ENCODE results near the gene UBP1.
"Not testable (repeated sequence)": the region's sequence is repeated elsewhere in the genome, so short reads cannot be mapped to it uniquely, and the experiment has no call there.

The UBP1 gene

GRCh38 chr3:33426630-33427317, 13.4 kb downstream of the UBP1 start:
- Histone ChIP-seq H3K27me3 (no peaks in the 10 kb centered on the region), H3K4me3 (no peak overlapping the region), H3K9ac (no peak overlapping the region), H3K4me2 (peak overlapping the region in 3 of 11 experiments; percentile 0 to 12 (median 7); a peak in 3 of 22 replicates), H3K36me3 (peaks cover 31 to 56% (median 40%) of the 10 kb centered on the region in 11 experiments), H4K20me1 (peaks cover 61 to 98% (median 78%) of the 10 kb centered on the region in 11 experiments), H3K9me3 (replicated peaks in 1 of 11) (peaks cover 0 to 4% (median 0%) of the 10 kb centered on the region in 11 experiments; a peak in 2 of 22 replicates), H3K4me1 (peaks cover 0 to 76% (median 35%) of the 10 kb centered on the region in 10 experiments; a peak in 16 of 20 replicates), H3K27ac (no peak overlapping the region)
- no peak for TF ChIP-seq Cebpa-rat (IDR thresholded peaks at IDR 0.05)

GRCh38 chr3:33426068-33426467, 14.1 kb downstream of the UBP1 start:
- no peak overlapping the region for H3K9ac ChIP-seq
- no peak overlapping the region for H3K4me3 ChIP-seq
- peak overlapping the region in 2 of 11 experiments; percentile 10 to 12; a peak in 2 of 22 replicates for H3K4me2 ChIP-seq
- peaks cover 54 to 98% (median 71%) of the 10 kb centered on the region in 11 experiments for H4K20me1 ChIP-seq
- peaks cover 0 to 71% (median 29%) of the 10 kb centered on the region in 10 experiments; a peak in 16 of 20 replicates for H3K4me1 ChIP-seq
- H3K9me3 ChIP-seq (replicated peaks in 1 of 11): peaks cover 0 to 10% (median 0%) of the 10 kb centered on the region in 11 experiments; a peak in 4 of 22 replicates
- no peaks in the 10 kb centered on the region for H3K27me3 ChIP-seq
- no peak for TF ChIP-seq Cebpa-rat (IDR thresholded peaks at IDR 0.05)
- H3K27ac ChIP-seq: no peak overlapping the region
- peaks cover 38 to 63% (median 47%) of the 10 kb centered on the region in 11 experiments for H3K36me3 ChIP-seq

GRCh38 chr3:33425453-33425852, 14.8 kb downstream of the UBP1 start:
- H3K27me3 ChIP-seq: no peaks in the 10 kb centered on the region
- H3K4me1 ChIP-seq: peaks cover 0 to 71% (median 29%) of the 10 kb centered on the region in 10 experiments; a peak in 17 of 20 replicates
- peaks cover 48 to 98% (median 65%) of the 10 kb centered on the region in 11 experiments for H4K20me1 ChIP-seq
- H3K27ac ChIP-seq: peak overlapping the region in 2 of 11 experiments; percentile 27 to 38; a peak in 3 of 22 replicates
- no peak for TF ChIP-seq Cebpa-rat (IDR thresholded peaks at IDR 0.05)
- H3K9ac ChIP-seq: no peak overlapping the region
- no peak overlapping the region for H3K4me3 ChIP-seq
- H3K4me2 ChIP-seq: peak overlapping the region in 6 of 11 experiments; percentile 36 to 71 (median 50); a peak in 11 of 22 replicates
- H3K36me3 ChIP-seq: peaks cover 45 to 69% (median 53%) of the 10 kb centered on the region in 11 experiments
- peaks cover 0 to 16% (median 0%) of the 10 kb centered on the region in 11 experiments; a peak in 4 of 22 replicates for H3K9me3 ChIP-seq (replicated peaks in 1 of 11)

DNA sequence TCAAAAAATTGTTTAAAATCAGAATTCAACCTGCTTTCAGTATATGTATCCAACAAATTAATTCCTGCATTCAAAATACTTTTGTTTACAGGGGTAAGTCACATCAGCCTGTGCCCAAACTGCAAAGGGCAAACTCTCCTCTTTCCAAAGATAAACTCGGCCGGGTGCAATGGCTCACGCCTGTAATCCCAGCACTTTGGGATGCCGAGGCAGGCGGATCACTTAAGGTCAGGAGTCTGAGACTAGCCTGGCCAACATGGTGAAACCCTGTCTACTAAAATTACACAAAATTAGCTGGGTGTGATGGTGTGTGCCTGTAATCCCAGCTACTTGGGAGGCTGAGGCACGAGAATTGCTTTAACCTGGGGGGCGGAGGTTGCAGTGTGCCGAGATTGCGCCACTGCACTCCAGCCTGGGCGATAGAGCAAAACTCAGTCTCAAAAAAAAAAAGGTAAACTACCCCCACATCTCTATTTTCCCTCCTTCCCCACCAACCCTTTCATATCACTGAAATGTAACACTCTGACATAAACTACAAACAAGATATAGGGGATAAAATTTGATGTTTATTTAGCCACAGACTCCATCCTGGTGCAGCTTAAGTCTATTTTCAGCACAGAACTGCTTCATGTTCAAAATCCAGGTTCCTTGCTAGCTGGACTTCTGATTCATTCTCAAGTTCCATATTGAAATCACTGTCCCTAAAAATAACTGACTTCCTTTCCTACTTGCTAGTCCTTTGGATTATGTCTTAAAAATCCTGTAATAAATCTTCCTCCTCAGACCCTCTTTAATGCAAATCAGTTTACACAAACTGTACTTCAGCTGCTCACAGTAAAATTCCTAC, 15.4 kb downstream of the UBP1 start:
- Histone ChIP-seq H3K4me2 (peak overlapping the region in 7 of 11 experiments; percentile 9 to 71 (median 44); a peak in 11 of 22 replicates), H3K9ac (0 out of 22 replicates have a peak overlapping the region, but pooled peaks of 1 of the 11 experiments have one; percentile 0), H3K4me1 (peaks cover 0 to 71% (median 34%) of the 10 kb centered on the region in 10 experiments; a peak in 16 of 20 replicates)

GRCh38 chr3:33420966-33421365, 19.2 kb downstream of the UBP1 start:
- Histone ChIP-seq H3K27me3 (no peaks in the 10 kb centered on the region), H3K27ac (peak overlapping the region in 6 of 11 experiments; percentile 26 to 64 (median 50); a peak in 8 of 22 replicates), H4K20me1 (peaks cover 5 to 80% (median 29%) of the 10 kb centered on the region in 11 experiments; a peak in 19 of 22 replicates)

More for the DNA sequence above, 15.4 kb downstream of the UBP1 start:
- H3K9me3 ChIP-seq (replicated peaks in 1 of 11): peaks cover 0 to 22% (median 0%) of the 10 kb centered on the region in 11 experiments; a peak in 4 of 22 replicates
- H4K20me1 ChIP-seq: peaks cover 42 to 98% (median 64%) of the 10 kb centered on the region in 11 experiments; a peak in 21 of 22 replicates
- H3K4me3 ChIP-seq: no peak overlapping the region
- TF ChIP-seq Cebpa-rat (IDR thresholded peaks at IDR 0.05): no peak
- H3K36me3 ChIP-seq: peaks cover 45 to 76% (median 59%) of the 10 kb centered on the region in 11 experiments
- no peaks in the 10 kb centered on the region for H3K27me3 ChIP-seq
- H3K27ac ChIP-seq: peak overlapping the region in 4 of 11 experiments; percentile 4 to 38 (median 16); a peak in 4 of 22 replicates

GRCh38 chr3:33419948-33420347, 20.3 kb downstream of the UBP1 start:
- Histone ChIP-seq H3K9ac (no peak overlapping the region), H3K27ac (peak overlapping the region in 9 of 11 experiments; percentile 18 to 64 (median 41); a peak in 14 of 22 replicates), H3K4me2 (peak overlapping the region in 7 of 11 experiments; percentile 40 to 74 (median 68); a peak in 14 of 22 replicates), H3K9me3 (replicated peaks in 1 of 11) (peaks cover 0 to 47% (median 0%) of the 10 kb centered on the region in 11 experiments; a peak in 5 of 22 replicates), H3K4me3 (peak overlapping the region in 1 of 10 experiments; percentile 8; a peak in 1 of 20 replicates), H3K27me3 (no peaks in the 10 kb centered on the region), H4K20me1 (peaks cover 0 to 78% (median 25%) of the 10 kb centered on the region in 11 experiments; a peak in 16 of 22 replicates), H3K4me1 (peaks cover 0 to 52% (median 35%) of the 10 kb centered on the region in 10 experiments; a peak in 17 of 20 replicates), H3K36me3 (peaks cover 80 to 99% (median 93%) of the 10 kb centered on the region in 11 experiments)
- no peak for TF ChIP-seq Cebpa-rat (IDR thresholded peaks at IDR 0.05)

More at GRCh38 chr3:33420966-33421365, 19.2 kb downstream of the UBP1 start:
- Histone ChIP-seq H3K9ac (no peak overlapping the region), H3K4me3 (no peak overlapping the region), H3K4me1 (peaks cover 0 to 57% (median 40%) of the 10 kb centered on the region in 10 experiments; a peak in 17 of 20 replicates), H3K9me3 (replicated peaks in 1 of 11) (peaks cover 0 to 47% (median 0%) of the 10 kb centered on the region in 11 experiments; a peak in 5 of 22 replicates), H3K4me2 (peak overlapping the region in 5 of 11 experiments; percentile 55 to 74 (median 69); a peak in 6 of 22 replicates), H3K36me3 (peaks cover 73 to 96% (median 89%) of the 10 kb centered on the region in 11 experiments)
- no peak for TF ChIP-seq Cebpa-rat (IDR thresholded peaks at IDR 0.05)

DNA sequence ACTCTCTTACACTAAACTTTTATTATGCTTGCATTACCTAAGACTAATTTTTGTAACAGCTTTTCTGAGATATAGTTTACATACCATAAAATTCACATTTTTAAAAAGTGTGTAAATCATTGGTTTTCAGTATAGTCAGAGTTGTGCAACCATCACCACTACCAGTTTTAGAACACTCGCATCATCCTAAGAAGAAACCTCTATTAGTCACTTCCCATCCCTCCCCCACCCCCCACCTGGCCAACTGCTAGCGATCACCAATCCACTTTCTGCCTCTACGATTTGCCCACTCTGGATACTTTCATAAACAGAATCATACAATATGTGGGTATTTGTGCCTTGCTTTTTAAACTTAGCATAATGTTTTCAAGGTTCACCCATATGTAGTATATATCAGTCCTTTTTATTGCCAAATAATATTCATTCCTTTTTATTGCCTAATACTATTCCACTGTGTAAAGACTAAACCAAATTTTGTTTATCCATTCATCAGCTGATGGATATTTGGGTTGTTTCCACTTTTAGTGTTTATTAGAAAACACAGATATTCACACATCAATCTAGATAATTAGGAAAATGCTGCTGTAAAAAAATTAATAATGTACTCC, 23.0 kb downstream of the UBP1 start:
- Histone ChIP-seq H3K36me3 (peaks cover 77 to 100% (median 96%) of the 10 kb centered on the region in 11 experiments), H4K20me1 (peaks cover 0 to 79% (median 15%) of the 10 kb centered on the region in 11 experiments; a peak in 14 of 22 replicates), H3K27ac (peak overlapping the region in 8 of 11 experiments; percentile 55 to 71 (median 62); a peak in 14 of 22 replicates), H3K4me3 (no peak overlapping the region), H3K27me3 (no peaks in the 10 kb centered on the region), H3K9me3 (replicated peaks in 1 of 11) (peaks cover 0 to 47% (median 0%) of the 10 kb centered on the region in 11 experiments; a peak in 5 of 22 replicates), H3K9ac (no peak overlapping the region), H3K4me1 (peaks cover 0 to 45% (median 30%) of the 10 kb centered on the region in 10 experiments; a peak in 16 of 20 replicates), H3K4me2 (peak overlapping the region in 7 of 11 experiments; percentile 13 to 57 (median 32); a peak in 12 of 22 replicates)
- TF ChIP-seq Cebpa-rat (IDR thresholded peaks at IDR 0.05): peak in 1 of 11 experiments; percentile 19; a peak in 1 of 22 replicates

DNA sequence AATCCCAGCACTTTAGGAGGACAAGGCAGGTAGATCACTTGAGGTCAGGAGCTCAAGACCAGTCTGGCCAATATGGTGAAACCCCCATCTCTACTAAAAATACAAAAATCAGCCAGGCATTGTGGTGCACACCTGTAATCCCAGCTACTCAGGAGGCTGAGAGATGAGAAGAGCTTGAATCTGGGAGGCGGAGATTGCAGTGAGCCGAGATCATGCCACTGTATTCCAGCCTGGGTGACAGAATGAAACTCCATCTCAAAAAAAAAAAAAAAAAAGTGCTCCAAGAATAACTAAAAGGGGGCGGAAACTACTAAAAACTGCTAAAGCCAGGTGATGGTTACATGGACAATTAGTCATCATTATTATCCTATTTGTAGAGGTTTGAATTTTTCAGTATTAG, 29.4 kb downstream of the UBP1 start:
- H3K9ac ChIP-seq; H3K4me3 ChIP-seq; H3K9me3 ChIP-seq (replicated peaks in 1 of 11); H3K4me2 ChIP-seq; H3K4me1 ChIP-seq; H3K27ac ChIP-seq; H3K27me3 ChIP-seq: not testable (repeated sequence)
- H4K20me1 ChIP-seq: peaks cover 0 to 61% (median 15%) of the 10 kb centered on the region in 11 experiments; a peak in 13 of 22 replicates
- H3K36me3 ChIP-seq: peaks cover 95 to 100% (median 100%) of the 10 kb centered on the region in 11 experiments
